HepG2 (cell line): ENCODE data around the gene KDM1B. TPM values are rescaled to one million over a fixed set of nuclear protein-coding genes. Genes with fewer than 3 reads are reported as not detected.

ENCODE experiments used
- FUBP1 ChIP-seq: sonication (generic); formaldehyde crosslinking; IDR thresholded peaks from 2 replicates; pipeline ENCODE4 v1.5.1; 2020; ENCODE audit warnings: missing genetic modification reagents, mild to moderate bottlenecking, borderline replicate concordance
- HOXA7 ChIP-seq: sonication (generic); formaldehyde crosslinking; IDR thresholded peaks from 2 replicates; pipeline ENCODE4 v1.8.1; 2022; ENCODE audit warnings: mild to moderate bottlenecking, missing genetic modification reagents, moderate library complexity
- IKZF4 ChIP-seq: sonication (generic); formaldehyde crosslinking; IDR thresholded peaks from 2 replicates; pipeline ENCODE4 v1.5.1; 2020; ENCODE audit warnings: borderline replicate concordance, mild to moderate bottlenecking, low read depth, missing genetic modification reagents; ENCODE audit errors: not compliant biosample characterization
- NR2F6 ChIP-seq, 2 experiments: IDR thresholded peaks; 2 replicates each; pipeline ENCODE4 v1.6.1; 2016; ENCODE audit warnings: antibody characterized with exemption in 1 of 2, mild to moderate bottlenecking in 1 of 2
- NR3C1 ChIP-seq: sonication (generic); formaldehyde crosslinking; IDR thresholded peaks from 2 replicates; pipeline ENCODE4 v1.4.0; 2020; ENCODE audit warnings: missing genetic modification reagents
- PAX8 ChIP-seq: sonication (generic); formaldehyde crosslinking; IDR thresholded peaks from 2 replicates; pipeline ENCODE4 v1.8.0; 2022; ENCODE audit warnings: mild to moderate bottlenecking, missing genetic modification reagents, borderline replicate concordance
- POLR2AphosphoS5 ChIP-seq: IDR thresholded peaks from 2 replicates; pipeline ENCODE4 v1.6.1; 2012; ENCODE audit warnings: low read depth, low read length
- TFE3 ChIP-seq: IDR thresholded peaks from 2 replicates; pipeline ENCODE4 v1.6.1; 2016
- THAP9 ChIP-seq: sonication (generic); formaldehyde crosslinking; IDR thresholded peaks from 2 replicates; pipeline ENCODE4; 2020; ENCODE audit warnings: missing genetic modification reagents, mild to moderate bottlenecking, borderline replicate concordance
- ZNF670 ChIP-seq: sonication (generic); formaldehyde crosslinking; IDR thresholded peaks from 2 replicates; pipeline ENCODE4 v1.8.0; 2022; ENCODE audit warnings: mild to moderate bottlenecking, missing genetic modification reagents, borderline replicate concordance
- ZNF724P ChIP-seq: sonication (generic); formaldehyde crosslinking; IDR thresholded peaks from 2 replicates; pipeline ENCODE4 v1.8.0; 2022; ENCODE audit warnings: missing genetic modification reagents, borderline replicate concordance
- ZNF841 ChIP-seq: sonication (generic); formaldehyde crosslinking; IDR thresholded peaks from 2 replicates; pipeline ENCODE4 v1.8.1; 2023; ENCODE audit warnings: missing genetic modification reagents, borderline replicate concordance
- polyA plus RNA-seq, 8 experiments: library from polyadenylated mRNA; depleted of rRNA in 3 of 8; stranded (reverse) in 7 of 8; unstranded in 1 of 8; fragments of >200 nt; fragmentation: Illumina TruSeq in 4 of 8; extraction: Trizol in 4 of 8; gene quantifications; 2 replicates each; pipeline versions ENCODE4 v1.2.1 to v1.2.3, GENCODE V29; 2011 to 2016; ENCODE audit warnings: low read depth in 4 of 8, missing spikeins in 1 of 8, mixed read lengths in 1 of 8; ENCODE audit not compliant: insufficient read depth in 1 of 8
- total RNA-seq, 5 experiments: library from RNA; depleted of rRNA; stranded (reverse); fragments of >200 nt; fragmentation: Illumina TruSeq; extraction: Trizol; gene quantifications; 2 replicates each; pipeline ENCODE4 v1.2.3, GENCODE V29; 2016; ENCODE audit warnings: low read depth in 1 of 5

KDM1B gene
- total and polyA plus RNA-seq, 2 of the 13 experiments (the other 11 are each of a cell fraction or from before 2014, with no cell fraction given), result 9.8 to 13.2 TPM

- no peak for TF ChIP-seq THAP9 (CRISPR knock-in tag)
- no peak for TF ChIP-seq ZNF841 (CRISPR knock-in tag)
- no peak for TF ChIP-seq POLR2AphosphoS5
- TF ChIP-seq IKZF4 (CRISPR knock-in tag), result no peak
- TF ChIP-seq NR3C1 (CRISPR knock-in tag), result no peak
- no peak for TF ChIP-seq HOXA7
- TF ChIP-seq NR2F6 (IDR thresholded peaks at IDR 0.05), result no peak
- no peak for TF ChIP-seq NR2F6 (CRISPR knock-in tag; IDR thresholded peaks at IDR 0.05)
- no peak for TF ChIP-seq PAX8 (CRISPR knock-in tag)
- TF ChIP-seq FUBP1 (CRISPR knock-in tag), result no peak
- TF ChIP-seq TFE3, result no peak
- TF ChIP-seq ZNF724P, result no peak
- no peak for TF ChIP-seq ZNF670 (CRISPR knock-in tag)
Observed at GRCh38 chr6:18179770-18180356, 24.6 kb downstream of the KDM1B start (continued).
